ENCODE measurements around the gene STMND1. TPM values are rescaled to one million over a fixed set of nuclear protein-coding genes. Genes with fewer than 3 reads are reported as not detected.

The STMND1 gene
- total RNA-seq, 2 donors from 2014 or later, result 0.43 TPM; not detected in 1

GRCh38 chr6:17132967-17133366 is 31.1 kb downstream of the STMND1 start:
- DNase-seq (ENCODE audit: low spot score in 2 of 2) (no peak), ATAC-seq (no peak)
- H3K9me3 Mint-ChIP-seq, result peaks cover 20 to 29% of the 10 kb centered on the region in 2 donors
- H3K36me3 Mint-ChIP-seq, result peaks cover 17 to 20% of the 10 kb centered on the region in 2 donors
- H3K27ac Mint-ChIP-seq, result no peak overlapping the region

- DNase-seq (ENCODE audit: low spot score in 2 of 2) (no peak), ATAC-seq (no peak)
- Mint-ChIP-seq H3K27ac (no peak overlapping the region), H3K36me3 (peaks cover 11 to 21% of the 10 kb centered on the region in 2 donors), H3K9me3 (peaks cover 30 to 31% of the 10 kb centered on the region in 2 donors)
Observed at GRCh38 chr6:17138033-17138432, 36.2 kb downstream of the STMND1 start.

GRCh38 chr6:17144016-17144415 is 42.2 kb downstream of the STMND1 start:
- ATAC-seq, result no peak
- H3K9me3 Mint-ChIP-seq, result peaks cover 22 to 26% of the 10 kb centered on the region in 2 donors
- no peak for DNase-seq (ENCODE audit: low spot score in 2 of 2)
- no peak overlapping the region for H3K27ac Mint-ChIP-seq
- H3K36me3 Mint-ChIP-seq, result peaks cover 11 to 17% of the 10 kb centered on the region in 2 donors

- DNase-seq (ENCODE audit: low spot score in 2 of 2), result no peak
- ATAC-seq, result no peak
- H3K9me3 Mint-ChIP-seq, result peaks cover 10 to 19% of the 10 kb centered on the region in 2 donors
- peaks cover 2 to 17% of the 10 kb centered on the region in 2 donors for H3K36me3 Mint-ChIP-seq
- H3K27ac Mint-ChIP-seq, result no peak overlapping the region
Observed at GRCh38 chr6:17149571-17149970, 47.7 kb downstream of the STMND1 start.

- no peak for ATAC-seq
- H3K36me3 Mint-ChIP-seq, result peaks cover 0 to 14% of the 10 kb centered on the region in 2 donors
- peaks cover 9 to 16% of the 10 kb centered on the region in 2 donors for H3K9me3 Mint-ChIP-seq
- no peak overlapping the region for H3K27ac Mint-ChIP-seq
- no peak for DNase-seq (ENCODE audit: low spot score in 2 of 2)
Observed at GRCh38 chr6:17150096-17150495, 48.2 kb downstream of the STMND1 start.

- H3K9me3 Mint-ChIP-seq, result peaks cover 0 to 5% of the 10 kb centered on the region in 2 donors
- peaks cover 0 to 6% of the 10 kb centered on the region in 2 donors for H3K36me3 Mint-ChIP-seq
- H3K27ac Mint-ChIP-seq, result no peak overlapping the region
- DNase-seq (ENCODE audit: low spot score in 2 of 2) (no peak), ATAC-seq (no peak)
Observed at GRCh38 chr6:17151888-17152287, 50.0 kb downstream of the STMND1 start.

GRCh38 chr6:17152703-17153102 is 50.9 kb downstream of the STMND1 start:
- no peak overlapping the region for H3K27ac Mint-ChIP-seq
- peaks cover 0 to 5% of the 10 kb centered on the region in 2 donors for H3K9me3 Mint-ChIP-seq
- DNase-seq (ENCODE audit: low spot score in 2 of 2) (no peak), ATAC-seq (no peak)
- H3K36me3 Mint-ChIP-seq, result peaks cover 0 to 6% of the 10 kb centered on the region in 2 donors

- Mint-ChIP-seq H3K27ac (no peak overlapping the region), H3K36me3 (peaks cover 0 to 6% of the 10 kb centered on the region in 2 donors), H3K9me3 (peaks cover 0 to 5% of the 10 kb centered on the region in 2 donors)
- ATAC-seq (peak; percentile 33 to 67), DNase-seq (ENCODE audit: low spot score in 2 of 2) (peak in 1 of 2 donors; percentile 61)
Observed at GRCh38 chr6:17156112-17156921, 54.5 kb downstream of the STMND1 start.

- DNase-seq (ENCODE audit: low spot score in 2 of 2), result no peak
Observed at GRCh38 chr6:17156966-17157365, 55.1 kb downstream of the STMND1 start.

GRCh38 chr6:17157617-17158016 is 55.8 kb downstream of the STMND1 start:
- ATAC-seq (no peak), DNase-seq (ENCODE audit: low spot score in 2 of 2) (no peak)
- H3K27ac Mint-ChIP-seq, result no peak overlapping the region
- H3K36me3 Mint-ChIP-seq, result peaks cover 0 to 6% of the 10 kb centered on the region in 2 donors
- peaks cover 0 to 1% of the 10 kb centered on the region in 2 donors for H3K9me3 Mint-ChIP-seq

More at GRCh38 chr6:17156966-17157365, 55.1 kb downstream of the STMND1 start:
- H3K9me3 Mint-ChIP-seq, result peaks cover 0 to 5% of the 10 kb centered on the region in 2 donors
- ATAC-seq, result no peak
- H3K36me3 Mint-ChIP-seq, result peaks cover 0 to 6% of the 10 kb centered on the region in 2 donors
- H3K27ac Mint-ChIP-seq, result no peak overlapping the region

GRCh38 chr6:17159240-17159639 is 57.4 kb downstream of the STMND1 start:
- no peaks in the 10 kb centered on the region for H3K36me3 Mint-ChIP-seq
- DNase-seq (ENCODE audit: low spot score in 2 of 2), result no peak
- no peaks in the 10 kb centered on the region for H3K9me3 Mint-ChIP-seq
- H3K27ac Mint-ChIP-seq, result no peak overlapping the region
- ATAC-seq, result no peak

GRCh38 chr6:17161076-17161475 is 59.2 kb downstream of the STMND1 start:
- Mint-ChIP-seq H3K36me3 (no peaks in the 10 kb centered on the region), H3K9me3 (no peaks in the 10 kb centered on the region), H3K27ac (no peak overlapping the region)
- ATAC-seq (no peak), DNase-seq (ENCODE audit: low spot score in 2 of 2) (no peak)

GRCh38 chr6:17165383-17165782 is 63.5 kb downstream of the STMND1 start:
- Mint-ChIP-seq H3K27ac (no peak overlapping the region), H3K9me3 (no peaks in the 10 kb centered on the region), H3K36me3 (no peaks in the 10 kb centered on the region)
- ATAC-seq (no peak), DNase-seq (ENCODE audit: low spot score in 2 of 2) (no peak)

- Mint-ChIP-seq H3K36me3 (no peaks in the 10 kb centered on the region), H3K27ac (no peak overlapping the region), H3K9me3 (no peaks in the 10 kb centered on the region)
- DNase-seq (ENCODE audit: low spot score in 2 of 2) (no peak), ATAC-seq (no peak)
Observed at GRCh38 chr6:17167327-17167979, 65.6 kb downstream of the STMND1 start.

- Mint-ChIP-seq H3K36me3 (no peaks in the 10 kb centered on the region), H3K9me3 (no peaks in the 10 kb centered on the region), H3K27ac (no peak overlapping the region)
- DNase-seq (ENCODE audit: low spot score in 2 of 2), result no peak
- ATAC-seq, result no peak
Observed at GRCh38 chr6:17169291-17169690, 67.4 kb downstream of the STMND1 start.

- H3K9me3 Mint-ChIP-seq, result no peaks in the 10 kb centered on the region
- no peaks in the 10 kb centered on the region for H3K36me3 Mint-ChIP-seq
- no peak overlapping the region for H3K27ac Mint-ChIP-seq
- no peak for ATAC-seq
- no peak for DNase-seq (ENCODE audit: low spot score in 2 of 2)
Observed at GRCh38 chr6:17169711-17170110, 67.9 kb downstream of the STMND1 start.

GRCh38 chr6:17172836-17173470 is 71.1 kb downstream of the STMND1 start:
- peak overlapping the region in 1 of 2 donors; percentile 32 for H3K27ac Mint-ChIP-seq
- DNase-seq (ENCODE audit: low spot score in 2 of 2) (no peak), ATAC-seq (no peak)
- H3K9me3 Mint-ChIP-seq, result no peaks in the 10 kb centered on the region
- no peaks in the 10 kb centered on the region for H3K36me3 Mint-ChIP-seq
